Gastroesophageal sphincter (tissue), 4 donors: ENCODE results near the gene PDE4B. TPM values are rescaled to one million over a fixed set of nuclear protein-coding genes. Genes with fewer than 3 reads are reported as not detected.

ENCODE experiments used
- ATAC-seq: fragments of 150-250 bp; one replicate; pipeline ENCODE4 v1.9.1; 2016; ENCODE audit warnings: mild to moderate bottlenecking, moderate library complexity
- H3K27ac ChIP-seq, 4 donors: fragments of 200-600 bp; sonication (generic) in 3 of 4; 1 replicate in 3 of 4; 2 replicates in 1 of 4; pipeline ENCODE4 v1.5.1; 2016 to 2019
- H3K27me3 ChIP-seq: fragments of 200-600 bp; sonication (generic); one replicate; pipeline ENCODE4 v1.5.1; 2019
- H3K36me3 ChIP-seq, 2 donors: fragments of 200-600 bp; sonication (generic); one replicate each; pipeline ENCODE4 v1.5.1; 2019; ENCODE audit warnings: control low read depth in 1 of 2
- H3K4me1 ChIP-seq, 3 donors: fragments of 200-600 bp; sonication (generic); 1 replicate in 2 of 3; 2 replicates in 1 of 3; pipeline ENCODE4 v1.5.1; 2016 to 2019; ENCODE audit warnings: control low read depth in 2 of 3
- H3K4me3 ChIP-seq, 2 donors: fragments of 200-600 bp; sonication (generic); one replicate each; pipeline ENCODE4 v1.5.1; 2019; ENCODE audit warnings: mild to moderate bottlenecking in 1 of 2, moderate library complexity in 1 of 2
- H3K9me3 ChIP-seq, 3 donors: fragments of 200-600 bp; sonication (generic); one replicate each; pipeline ENCODE4 v1.5.1; 2017 to 2019; ENCODE audit warnings: control low read depth in 2 of 3
- EP300 ChIP-seq: sonication (generic); formaldehyde crosslinking; IDR thresholded peaks from one replicate; pipeline ENCODE4 v1.6.1; 2017; ENCODE audit warnings: antibody characterized with exemption, mild to moderate bottlenecking
- POLR2A ChIP-seq, 2 donors: fragments of 450-650 bp; IDR thresholded peaks; one replicate each; pipeline ENCODE4 v1.6.1; 2017; ENCODE audit warnings: antibody characterized with exemption in 2 of 2, mild to moderate bottlenecking in 2 of 2, moderate library complexity in 1 of 2
- POLR2AphosphoS5 ChIP-seq: sonication (generic); formaldehyde crosslinking; IDR thresholded peaks from one replicate; pipeline ENCODE4 v1.6.1; 2017; ENCODE audit warnings: antibody characterized with exemption
- WGBS, 2 donors: methylation state at CpG; one replicate each; pipeline ENCODE4 v1.1.5; 2018; ENCODE audit warnings: low coverage in 1 of 2; 5-methylcytosine and 5-hydroxymethylcytosine counted together
- total RNA-seq, 4 donors: library from RNA; depleted of rRNA; stranded (reverse); fragments of >200 nt; gene quantifications; one replicate each; pipeline ENCODE4 v1.1.0, GENCODE V29; 2016
- TF ChIP-seq, protein P1 (sequence below), 4 experiments: fragments of 200-600 bp in 2 of 4; fragments of 450-650 bp in 2 of 4; sonication (generic) in 1 of 4; IDR thresholded peaks; one replicate each; pipeline ENCODE4 v1.5.1; 2017 to 2019; ENCODE audit warnings: antibody characterized with exemption in 4 of 4, mild to moderate bottlenecking in 2 of 4, moderate library complexity in 2 of 4

Gene PDE4B
- total RNA-seq, 4 donors from 2014 or later, result 5.9 to 16.2 (median 8.8) TPM

- TF ChIP-seq POLR2A (IDR thresholded peaks at IDR 0.05), result no peak
- TF ChIP-seq EP300, result no peak
- TF ChIP-seq POLR2AphosphoS5, result no peak
- TF ChIP-seq, protein P1, sequence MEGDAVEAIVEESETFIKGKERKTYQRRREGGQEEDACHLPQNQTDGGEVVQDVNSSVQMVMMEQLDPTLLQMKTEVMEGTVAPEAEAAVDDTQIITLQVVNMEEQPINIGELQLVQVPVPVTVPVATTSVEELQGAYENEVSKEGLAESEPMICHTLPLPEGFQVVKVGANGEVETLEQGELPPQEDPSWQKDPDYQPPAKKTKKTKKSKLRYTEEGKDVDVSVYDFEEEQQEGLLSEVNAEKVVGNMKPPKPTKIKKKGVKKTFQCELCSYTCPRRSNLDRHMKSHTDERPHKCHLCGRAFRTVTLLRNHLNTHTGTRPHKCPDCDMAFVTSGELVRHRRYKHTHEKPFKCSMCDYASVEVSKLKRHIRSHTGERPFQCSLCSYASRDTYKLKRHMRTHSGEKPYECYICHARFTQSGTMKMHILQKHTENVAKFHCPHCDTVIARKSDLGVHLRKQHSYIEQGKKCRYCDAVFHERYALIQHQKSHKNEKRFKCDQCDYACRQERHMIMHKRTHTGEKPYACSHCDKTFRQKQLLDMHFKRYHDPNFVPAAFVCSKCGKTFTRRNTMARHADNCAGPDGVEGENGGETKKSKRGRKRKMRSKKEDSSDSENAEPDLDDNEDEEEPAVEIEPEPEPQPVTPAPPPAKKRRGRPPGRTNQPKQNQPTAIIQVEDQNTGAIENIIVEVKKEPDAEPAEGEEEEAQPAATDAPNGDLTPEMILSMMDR (IDR thresholded peaks at IDR 0.05), result no peak
- no peaks in the 10 kb centered on the region for H3K27me3 ChIP-seq
- no peaks in the 10 kb centered on the region for H3K4me1 ChIP-seq
- H3K9me3 ChIP-seq, result peaks cover 0 to 8% (median 0%) of the 10 kb centered on the region in 3 donors
- H3K27ac ChIP-seq, result no peak overlapping the region
- no peak for ATAC-seq
- H3K36me3 ChIP-seq, result no peaks in the 10 kb centered on the region
- no peak overlapping the region for H3K4me3 ChIP-seq
Observed at GRCh38 chr1:65824103-65824502, 31.4 kb downstream of the PDE4B start.

GRCh38 chr1:65825741-65826140 is 33.0 kb downstream of the PDE4B start:
- H3K36me3 ChIP-seq, result no peaks in the 10 kb centered on the region
- no peak for ATAC-seq
- TF ChIP-seq POLR2A (IDR thresholded peaks at IDR 0.05) (no peak), POLR2AphosphoS5 (no peak), EP300 (no peak)
- TF ChIP-seq, protein P1 (IDR thresholded peaks at IDR 0.05), result no peak
- H3K9me3 ChIP-seq, result peaks cover 0 to 8% (median 0%) of the 10 kb centered on the region in 3 donors
- no peaks in the 10 kb centered on the region for H3K27me3 ChIP-seq
- no peak overlapping the region for H3K27ac ChIP-seq
- no peak overlapping the region for H3K4me3 ChIP-seq
- 94 to 100% methylated on average over 1 of the region's 1 CpG for WGBS, 2 donors
- H3K4me1 ChIP-seq, result no peaks in the 10 kb centered on the region

- no peaks in the 10 kb centered on the region for H3K27me3 ChIP-seq
- no peak overlapping the region for H3K27ac ChIP-seq
- 41 to 90% methylated on average over 3 of the region's 3 CpGs for WGBS, 2 donors
- TF ChIP-seq, protein P1 (IDR thresholded peaks at IDR 0.05), result no peak
- no peak for TF ChIP-seq POLR2A (IDR thresholded peaks at IDR 0.05)
- no peak for TF ChIP-seq POLR2AphosphoS5
- TF ChIP-seq EP300, result no peak
- no peak overlapping the region for H3K4me3 ChIP-seq
- no peak for ATAC-seq
- no peaks in the 10 kb centered on the region for H3K36me3 ChIP-seq
- no peaks in the 10 kb centered on the region for H3K4me1 ChIP-seq
- peaks cover 0 to 8% (median 0%) of the 10 kb centered on the region in 3 donors for H3K9me3 ChIP-seq
Observed at GRCh38 chr1:65826782-65827181, 34.1 kb downstream of the PDE4B start.

GRCh38 chr1:65827346-65827745 is 34.7 kb downstream of the PDE4B start:
- Histone ChIP-seq H3K4me1 (no peaks in the 10 kb centered on the region), H3K27me3 (no peaks in the 10 kb centered on the region), H3K27ac (no peak overlapping the region), H3K9me3 (peaks cover 0 to 8% (median 0%) of the 10 kb centered on the region in 3 donors), H3K36me3 (no peaks in the 10 kb centered on the region), H3K4me3 (no peak overlapping the region)
- TF ChIP-seq, protein P1 (IDR thresholded peaks at IDR 0.05), result no peak
- no peak for TF ChIP-seq POLR2AphosphoS5
- no peak for TF ChIP-seq POLR2A (IDR thresholded peaks at IDR 0.05)
- TF ChIP-seq EP300, result no peak
- WGBS, 2 donors, result 70% methylated on average over 1 of the region's 1 CpG; no CpG with 5 or more reads in 1 of the 2 donors
- ATAC-seq, result no peak

DNA sequence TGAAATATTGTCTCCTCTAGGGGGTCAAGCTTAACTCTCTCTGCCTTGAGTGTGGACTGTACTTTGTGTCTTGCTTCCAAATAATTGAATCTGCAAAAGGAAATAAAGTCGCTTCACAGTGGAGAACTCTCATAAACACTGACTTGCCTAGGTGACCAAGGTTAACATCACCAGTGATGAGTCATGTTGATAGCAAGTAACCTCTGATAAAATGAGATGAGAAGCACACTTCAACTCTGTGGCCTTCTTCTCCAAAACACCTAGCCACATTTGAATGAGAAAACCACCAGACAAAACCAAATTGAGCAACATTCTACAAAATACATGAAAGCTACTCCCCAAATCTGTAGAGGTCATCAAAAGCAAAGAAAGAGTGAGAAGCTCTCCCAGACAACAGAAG is 37.6 kb downstream of the PDE4B start:
- Histone ChIP-seq H3K27me3 (no peaks in the 10 kb centered on the region), H3K4me1 (no peaks in the 10 kb centered on the region), H3K36me3 (no peaks in the 10 kb centered on the region), H3K4me3 (no peak overlapping the region), H3K9me3 (no peaks in the 10 kb centered on the region), H3K27ac (no peak overlapping the region)
- 67 to 74% methylated on average over 1 of the region's 1 CpG for WGBS, 2 donors
- no peak for ATAC-seq
- TF ChIP-seq POLR2AphosphoS5, result no peak
